GM15510 (cell line): Measurements from ENCODE around the gene PRIM2.

Experiments
- POLR2A ChIP-seq: IDR thresholded peaks from 3 replicates; pipeline ENCODE4 v1.6.1; 2011; ENCODE audit warnings: borderline replicate concordance; ENCODE audit not compliant: insufficient read length; ENCODE audit errors: extremely low read depth

The PRIM2 gene

DNA sequence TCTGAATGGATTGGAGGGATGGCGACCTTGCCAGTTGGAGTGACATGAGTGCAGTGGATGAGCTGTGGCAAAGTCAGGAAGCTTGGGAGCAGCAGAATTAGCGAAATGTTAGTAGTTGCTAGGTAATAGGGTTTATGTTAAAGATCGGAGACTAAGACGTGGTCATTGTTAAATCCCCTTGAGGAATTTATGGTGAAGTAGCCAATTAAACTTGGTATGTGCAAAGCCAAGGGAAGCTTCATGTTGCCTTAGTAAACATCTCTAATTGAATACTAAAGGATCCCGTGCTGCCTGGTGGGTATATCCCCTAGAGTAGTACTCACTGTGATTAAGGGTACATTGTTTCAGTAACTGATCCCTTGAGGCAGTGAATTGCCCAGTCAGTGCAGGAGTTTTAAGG is 106.0 kb downstream of the PRIM2 start:
- no peak for TF ChIP-seq POLR2A

GRCh38 chr6:57432157-57432556 is 114.7 kb downstream of the PRIM2 start:
- TF ChIP-seq POLR2A, result no peak

- no peak for TF ChIP-seq POLR2A
Measured at GRCh38 chr6:57432919-57433684, 115.7 kb downstream of the PRIM2 start.

DNA sequence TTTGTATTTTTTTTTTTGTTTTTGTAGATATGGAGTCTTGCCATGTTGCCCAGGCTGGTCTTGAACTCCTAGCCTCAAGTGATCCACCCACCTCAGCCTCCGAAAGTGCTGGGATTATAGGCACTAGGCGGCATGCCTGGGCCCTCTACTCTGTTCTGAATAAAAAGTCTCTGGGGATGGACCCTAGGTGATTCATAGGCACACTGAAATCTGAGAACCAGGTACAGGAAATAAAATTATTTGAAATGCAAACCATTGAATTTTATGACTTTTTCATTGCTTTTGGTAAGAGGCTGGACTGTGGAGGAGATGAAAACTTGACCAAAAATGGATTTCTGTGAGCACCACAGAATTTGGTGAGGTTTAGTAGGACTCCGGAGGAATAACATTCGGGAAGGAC is 117.5 kb downstream of the PRIM2 start:
- TF ChIP-seq POLR2A, result no peak

DNA sequence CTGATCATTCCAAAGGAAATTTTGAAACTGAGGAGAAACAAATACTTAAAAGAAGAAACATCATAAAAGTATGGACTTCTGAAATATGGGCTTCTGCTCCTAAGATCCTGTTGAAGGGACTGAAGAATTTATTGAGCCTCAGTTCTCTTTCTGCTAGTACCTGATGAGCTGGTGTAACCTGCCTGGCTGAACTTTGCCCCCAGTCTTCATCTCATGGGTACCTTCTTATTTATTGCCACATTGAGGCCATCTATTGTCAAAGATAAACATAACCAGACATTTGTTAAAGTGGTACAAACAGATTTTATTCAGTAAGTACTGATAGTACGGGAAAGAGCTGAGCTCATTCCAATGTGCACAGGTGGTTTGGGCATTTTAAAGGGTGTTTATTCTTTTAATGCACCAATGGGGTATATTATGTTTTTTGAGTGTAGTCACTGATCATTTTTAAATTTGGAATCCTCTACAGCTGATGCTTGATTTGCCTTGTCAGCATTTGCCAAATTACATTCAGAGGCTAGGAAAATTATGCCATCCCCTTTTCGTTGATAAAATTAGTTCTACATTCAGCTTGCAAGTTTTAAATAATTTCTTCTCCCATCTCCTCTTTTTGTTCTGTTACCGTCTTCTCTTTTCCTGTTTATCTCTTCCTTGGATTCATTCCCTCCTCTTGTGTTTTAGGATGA is 118.2 kb downstream of the PRIM2 start:
- TF ChIP-seq POLR2A, result no peak

DNA sequence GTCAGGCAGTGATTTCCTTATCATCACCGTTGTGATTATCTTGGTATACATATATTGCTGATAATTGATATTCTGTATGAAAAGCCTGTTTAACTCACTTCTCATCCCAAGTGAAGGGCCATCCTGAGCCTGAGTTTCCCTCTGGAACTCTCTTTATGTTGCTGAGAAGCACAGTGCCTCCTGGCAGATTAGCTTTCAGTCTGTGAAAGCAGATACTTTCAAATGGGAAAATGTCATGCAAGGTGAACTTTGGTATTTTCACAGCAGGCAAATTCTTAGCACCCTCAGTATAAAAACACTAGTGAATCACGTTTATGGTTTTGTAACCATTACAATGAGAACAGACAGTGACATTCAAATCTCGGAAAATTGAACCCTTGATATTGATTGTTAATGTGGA is 151.6 kb downstream of the PRIM2 start:
- TF ChIP-seq POLR2A, result no peak
